Measurements from ENCODE around the gene MYBPC3.

DNA sequence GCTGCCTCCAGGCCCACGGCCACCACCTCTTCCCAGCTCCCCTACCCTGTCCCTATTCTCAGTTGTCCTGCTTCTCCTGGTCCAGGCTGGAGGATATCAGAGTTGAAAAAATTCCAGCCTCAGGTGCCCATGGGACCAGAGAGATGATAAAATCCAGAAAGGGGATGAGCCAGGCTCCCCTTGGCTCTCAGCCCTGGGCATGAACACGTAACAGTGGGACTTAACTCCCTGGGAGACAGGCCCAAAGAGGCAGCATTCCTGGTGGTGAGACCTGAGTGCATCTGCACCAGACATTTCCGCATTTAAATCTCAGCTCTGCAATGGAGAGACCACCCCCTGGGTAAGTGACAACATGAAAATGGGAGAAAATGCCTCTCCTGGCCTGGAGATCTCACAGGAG is 45.5 kb upstream of the MYBPC3 start:
- TF ChIP-seq CTCF (conservative IDR thresholded peaks at IDR 0.05; ENCODE audit: low read length) (no peak), EZH2phosphoT487 (IDR thresholded peaks at IDR 0.05; ENCODE audit: borderline replicate concordance) (no peak)

All from Loucy (cell line).